Fibroblast of lung (primary cell): ENCODE measurements around the gene PCSK1. TPM values are rescaled to one million over a fixed set of nuclear protein-coding genes. Genes with fewer than 3 reads are reported as not detected.
A peak's percentile ranks its signal among the peaks of the same experiment; 100 is the strongest.

Experiments used
- DNase-seq, 2 donors: peaks; one replicate each; pipeline versions ENCODE4 v3.0.0 to v3.0.0-alpha.2; 2010; ENCODE audit warnings: low read depth in 2 of 2
- H2AFZ ChIP-seq: 2 replicates; pipeline ENCODE4 v1.5.1; 2012; ENCODE audit warnings: low read length, control low read depth, inconsistent platforms
- H3K27ac ChIP-seq: 2 replicates; pipeline ENCODE4 v1.5.1; 2011; ENCODE audit warnings: low read length, control low read depth; ENCODE audit not compliant: insufficient read depth
- H3K27me3 ChIP-seq: 2 replicates; pipeline ENCODE4 v1.5.1; 2011; ENCODE audit warnings: mild to moderate bottlenecking, low read length; ENCODE audit not compliant: control insufficient read depth, insufficient read depth
- H3K36me3 ChIP-seq: 2 replicates; pipeline ENCODE4 v1.5.1; 2011; ENCODE audit warnings: low read length; ENCODE audit not compliant: control insufficient read depth, insufficient read depth
- H3K4me1 ChIP-seq: 2 replicates; pipeline ENCODE4 v1.5.1; 2011; ENCODE audit warnings: low read length; ENCODE audit not compliant: control insufficient read depth, insufficient read depth; ENCODE audit errors: extremely low read depth
- H3K4me2 ChIP-seq: 2 replicates; pipeline ENCODE4 v1.5.1; 2011; ENCODE audit warnings: low read length, control low read depth; ENCODE audit not compliant: insufficient read depth; ENCODE audit errors: extremely low read depth
- H3K4me3 ChIP-seq, 4 experiments: fragments of 200-600 bp in 1 of 4; sonication (generic) in 1 of 4; replicated peaks in 1 of 4; 2 replicates each; pipeline ENCODE4 v1.5.1; 2011 to 2016; ENCODE audit warnings: low read length in 4 of 4, low read depth in 3 of 4, mild to moderate bottlenecking in 3 of 4, control low read depth in 2 of 4, inconsistent platforms in 1 of 4, mixed read lengths in 1 of 4; ENCODE audit not compliant: insufficient read depth in 1 of 4; ENCODE audit errors: control extremely low read depth in 1 of 4
- H3K79me2 ChIP-seq: 2 replicates; pipeline ENCODE4 v1.5.1; 2012; ENCODE audit warnings: mild to moderate bottlenecking, low read length, inconsistent platforms; ENCODE audit not compliant: control insufficient read depth, insufficient read depth
- H3K9ac ChIP-seq: 2 replicates; pipeline ENCODE4 v1.5.1; 2011; ENCODE audit warnings: mild to moderate bottlenecking, low read length, control low read depth; ENCODE audit not compliant: insufficient read depth
- H3K9me3 ChIP-seq: 2 replicates; pipeline ENCODE4 v1.5.1; 2012; ENCODE audit warnings: low read depth, low read length; ENCODE audit not compliant: control insufficient read depth, insufficient read depth
- H4K20me1 ChIP-seq: 2 replicates; pipeline ENCODE4 v1.5.1; 2011; ENCODE audit warnings: low read length; ENCODE audit not compliant: control insufficient read depth, insufficient read depth; ENCODE audit errors: extremely low read depth
- CTCF ChIP-seq, 2 donors: IDR thresholded peaks in 1 of 2; conservative IDR thresholded peaks in 1 of 2; 1 replicate in 1 of 2; 2 replicates in 1 of 2; pipeline ENCODE4 v1.5.1; 2011 to 2012; ENCODE audit warnings: low read length in 2 of 2, control low read depth in 1 of 2, inconsistent platforms in 1 of 2, low read depth in 1 of 2, mild to moderate bottlenecking in 1 of 2
- EZH2 ChIP-seq: IDR thresholded peaks from 2 replicates; pipeline ENCODE4 v1.5.1; 2012; ENCODE audit warnings: low read length, control low read depth, mild to moderate bottlenecking; ENCODE audit errors: missing control alignments
- polyA plus RNA-seq, 2 donors: library from polyadenylated mRNA; depleted of rRNA in 1 of 2; stranded (reverse) in 1 of 2; unstranded in 1 of 2; fragments of >200 nt; gene quantifications; 2 replicates each; pipeline ENCODE4 v1.2.1, GENCODE V29; 2011 to 2012; ENCODE audit warnings: missing spikeins in 1 of 2
- total RNA-seq: library from RNA; depleted of rRNA; stranded (reverse); fragments of >200 nt; gene quantifications from 2 replicates; pipeline ENCODE4 v1.2.1, GENCODE V29; 2014

Gene PCSK1
- total and polyA plus RNA-seq, 2 donors (not counting 1 experiment from before 2014, with no cell fraction given) = not detected

- no peaks in the 10 kb centered on the region for H3K79me2 ChIP-seq
- no peaks in the 10 kb centered on the region for H3K9me3 ChIP-seq
- no peak overlapping the region for H3K27ac ChIP-seq
- no peak overlapping the region for H3K9ac ChIP-seq
- H3K4me2 ChIP-seq = no peak overlapping the region
- no peak overlapping the region for H2AFZ ChIP-seq
- DNase-seq = peak in 1 of 2 donors; percentile 49
- H3K4me3 ChIP-seq = no peak overlapping the region
- no peaks in the 10 kb centered on the region for H3K36me3 ChIP-seq
- H3K27me3 ChIP-seq = no peaks in the 10 kb centered on the region
- H3K4me1 ChIP-seq = no peaks in the 10 kb centered on the region
- no peaks in the 10 kb centered on the region for H4K20me1 ChIP-seq
- no peak for TF ChIP-seq EZH2
- no peak for TF ChIP-seq CTCF (conservative IDR thresholded peaks at IDR 0.05 in 1 of 2, IDR thresholded peaks at IDR 0.05 in 1 of 2; ENCODE audit: low read depth in 1 of 2, low read length in 2 of 2)
Observed at GRCh38 chr5:96463091-96463490, 30.0 kb upstream of the PCSK1 start.

DNA sequence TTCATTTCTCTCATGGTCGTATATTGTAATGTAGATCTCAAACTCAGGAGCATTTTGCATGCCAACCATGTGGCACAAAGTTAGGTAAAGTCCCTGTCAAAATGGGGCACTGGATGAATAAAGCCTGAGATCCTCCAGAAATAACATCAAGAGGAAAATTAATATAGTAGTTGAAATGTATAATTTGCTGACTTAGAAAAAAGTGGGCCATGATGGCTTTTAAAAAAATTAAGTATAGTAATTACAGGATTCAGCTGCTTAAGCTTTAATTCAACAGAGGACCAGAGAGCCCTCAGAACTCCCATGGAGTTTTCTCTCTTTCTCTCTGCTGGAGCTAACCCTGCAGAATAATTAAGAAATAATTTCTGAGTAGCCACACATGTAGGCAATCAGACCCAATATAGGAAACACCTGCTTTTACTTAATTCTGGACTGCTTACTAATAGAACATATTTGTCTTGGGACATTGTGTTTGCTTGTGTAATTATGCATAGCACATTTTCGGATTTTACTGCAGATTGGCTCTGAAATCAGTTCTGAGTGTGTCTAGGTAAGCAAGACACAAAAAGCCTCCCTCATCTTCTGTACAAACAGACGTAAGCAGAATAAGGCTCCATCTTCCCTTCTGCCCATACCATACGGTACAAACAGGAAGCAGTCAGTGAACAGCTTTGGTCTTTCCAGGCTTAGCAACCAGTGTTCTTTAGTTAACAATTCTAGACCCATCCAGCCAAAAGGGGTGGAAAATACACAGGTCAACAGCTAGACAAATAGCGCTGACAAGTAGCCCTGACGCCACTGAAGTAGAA, 26.5 kb upstream of the PCSK1 start:
- Histone ChIP-seq H3K4me1 (no peaks in the 10 kb centered on the region), H3K4me3 (no peak overlapping the region), H2AFZ (no peak overlapping the region), H3K27me3 (no peaks in the 10 kb centered on the region), H3K9me3 (no peaks in the 10 kb centered on the region), H3K4me2 (no peak overlapping the region), H3K27ac (no peak overlapping the region), H4K20me1 (no peaks in the 10 kb centered on the region), H3K36me3 (no peaks in the 10 kb centered on the region), H3K79me2 (no peaks in the 10 kb centered on the region), H3K9ac (no peak overlapping the region)
- DNase-seq = no peak
- TF ChIP-seq EZH2 = no peak
- no peak for TF ChIP-seq CTCF (conservative IDR thresholded peaks at IDR 0.05 in 1 of 2, IDR thresholded peaks at IDR 0.05 in 1 of 2; ENCODE audit: low read depth in 1 of 2, low read length in 2 of 2)

DNA sequence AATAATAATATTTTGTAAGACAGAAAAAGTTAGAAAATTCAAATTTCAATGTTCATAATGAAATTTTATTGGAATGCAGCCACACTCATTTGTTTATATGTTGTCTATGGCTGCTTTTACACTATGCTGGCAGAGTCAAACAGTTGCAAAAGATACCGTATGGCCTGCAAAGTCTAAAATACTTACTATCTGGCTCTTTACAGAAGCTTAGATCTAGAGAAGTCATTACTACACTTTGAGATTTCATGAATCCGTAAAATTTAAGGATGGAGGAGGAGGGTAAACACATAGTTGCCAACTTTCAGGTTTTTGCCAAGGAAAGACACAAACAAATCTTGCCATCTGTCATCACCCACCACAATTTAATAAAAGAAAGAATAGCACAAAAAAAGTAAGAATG, 25.1 kb upstream of the PCSK1 start:
- H2AFZ ChIP-seq = no peak overlapping the region
- DNase-seq = peak in 1 of 2 donors; percentile 11
- H3K9ac ChIP-seq = no peak overlapping the region
- H4K20me1 ChIP-seq = no peaks in the 10 kb centered on the region
- no peaks in the 10 kb centered on the region for H3K4me1 ChIP-seq
- no peak overlapping the region for H3K4me2 ChIP-seq
- H3K27me3 ChIP-seq = no peaks in the 10 kb centered on the region
- no peaks in the 10 kb centered on the region for H3K79me2 ChIP-seq
- no peak overlapping the region for H3K4me3 ChIP-seq
- H3K36me3 ChIP-seq = no peaks in the 10 kb centered on the region
- no peaks in the 10 kb centered on the region for H3K9me3 ChIP-seq
- H3K27ac ChIP-seq = no peak overlapping the region
- TF ChIP-seq CTCF (conservative IDR thresholded peaks at IDR 0.05 in 1 of 2, IDR thresholded peaks at IDR 0.05 in 1 of 2; ENCODE audit: low read depth in 1 of 2, low read length in 2 of 2) (no peak), EZH2 (no peak)
